Stomach (tissue), 4 donors: Measurements from ENCODE around the gene ESR1.

Source experiments
- CTCF ChIP-seq, 7 experiments: fragments of 450-650 bp in 4 of 7; fragments of 200-600 bp in 3 of 7; sonication (generic) in 3 of 7; IDR thresholded peaks; one replicate each; pipeline ENCODE4 v1.5.1; 2016 to 2019; ENCODE audit warnings: antibody characterized with exemption in 7 of 7, control low read depth in 2 of 7, mild to moderate bottlenecking in 1 of 7
- EP300 ChIP-seq: sonication (generic); formaldehyde crosslinking; IDR thresholded peaks from one replicate; pipeline ENCODE4 v1.6.1; 2017; ENCODE audit warnings: antibody characterized with exemption
- POLR2A ChIP-seq, 4 donors: fragments of 450-650 bp; IDR thresholded peaks; one replicate each; pipeline ENCODE4 v1.6.1; 2016; ENCODE audit warnings: antibody characterized with exemption in 4 of 4, control low read depth in 2 of 4, mild to moderate bottlenecking in 1 of 4, moderate library complexity in 1 of 4

- TF ChIP-seq CTCF (IDR thresholded peaks at IDR 0.05) (no peak), EP300 (no peak), POLR2A (IDR thresholded peaks at IDR 0.05) (no peak)
Observed at GRCh38 chr6:152091201-152091600, 283.7 kb downstream of the ESR1 start.
